PFSK-1 (cell line): ENCODE data around the gene TXNDC16.

Experiments
- FOXP2 ChIP-seq: optimal IDR thresholded peaks from 2 replicates; pipeline ENCODE3; 2011; ENCODE audit warnings: borderline replicate concordance, control low read depth, inconsistent platforms; ENCODE audit not compliant: insufficient read depth; ENCODE audit errors: extremely low read length, extremely low read depth
- POLR2AphosphoS5 ChIP-seq: IDR thresholded peaks from 2 replicates; pipeline ENCODE4 v1.6.1; 2012; ENCODE audit warnings: low read depth, mild to moderate bottlenecking, control low read depth, low read length, moderate library complexity
- REST ChIP-seq, 2 experiments: IDR thresholded peaks; 2 replicates each; pipeline versions ENCODE4 v1.6.1 to v1.8.0; 2011 to 2012; ENCODE audit warnings: low read depth in 2 of 2, low read length in 2 of 2, control low read depth in 1 of 2, inconsistent platforms in 1 of 2, mild to moderate bottlenecking in 1 of 2, moderate library complexity in 1 of 2; ENCODE audit not compliant: insufficient read depth in 1 of 2
- SIN3A ChIP-seq: IDR thresholded peaks from 2 replicates; pipeline ENCODE4 v1.6.1; 2012; ENCODE audit warnings: mild to moderate bottlenecking, low read length, moderate library complexity, borderline replicate concordance; ENCODE audit not compliant: insufficient read depth
- TAF1 ChIP-seq: IDR thresholded peaks from 2 replicates; pipeline ENCODE4 v1.6.1; 2012; ENCODE audit warnings: low read length, control low read depth, borderline replicate concordance; ENCODE audit not compliant: insufficient read depth

Gene TXNDC16

DNA sequence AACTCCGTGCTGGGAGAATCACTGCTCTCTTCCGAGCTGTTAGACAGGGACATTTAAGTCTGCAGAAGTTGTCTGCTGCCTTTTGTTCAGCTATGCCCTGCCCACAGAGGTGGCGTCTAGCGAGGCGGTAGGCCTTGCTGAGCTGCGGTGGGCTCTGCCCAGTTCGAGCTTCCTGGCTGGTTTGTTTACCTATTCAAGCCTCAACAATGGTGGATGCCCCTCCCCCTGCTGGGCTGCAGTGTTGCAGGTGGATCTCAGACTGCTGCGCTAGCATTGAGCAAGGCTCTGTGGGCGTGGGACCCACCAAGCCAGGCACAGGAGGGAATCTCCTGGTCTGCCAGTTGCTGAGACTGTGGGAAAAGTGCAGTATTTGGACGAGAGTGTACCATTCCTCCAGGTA is 44.0 kb upstream of the TXNDC16 start:
- TF ChIP-seq SIN3A = no peak

GRCh38 chr14:52590318-52590717 is 38.0 kb upstream of the TXNDC16 start:
- TF ChIP-seq POLR2AphosphoS5 (no peak), FOXP2 (no peak)

DNA sequence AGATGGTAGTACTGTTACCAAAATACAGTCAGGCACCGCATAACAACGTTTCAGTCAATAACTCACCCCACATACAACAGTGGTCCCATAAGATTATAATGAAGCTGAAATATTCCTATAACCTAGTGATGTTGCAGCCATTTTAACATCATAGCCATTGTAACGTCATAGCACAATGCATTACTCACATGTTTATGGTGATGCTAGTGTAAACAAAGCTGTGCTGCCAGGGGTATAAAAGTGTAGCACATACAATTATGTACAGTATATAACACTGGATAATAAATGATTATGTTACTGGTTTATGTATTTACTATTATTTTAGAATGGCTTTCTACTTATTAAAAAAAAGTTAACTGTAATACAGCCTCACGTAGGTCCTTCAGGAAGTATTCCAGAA is 37.3 kb upstream of the TXNDC16 start:
- TF ChIP-seq REST (IDR thresholded peaks at IDR 0.05; ENCODE audit: insufficient read depth in 1 of 2, low read depth in 2 of 2, low read length in 2 of 2) = no peak
- TF ChIP-seq POLR2AphosphoS5 = no peak
- no peak for TF ChIP-seq TAF1
- TF ChIP-seq FOXP2 = no peak
- no peak for TF ChIP-seq SIN3A

DNA sequence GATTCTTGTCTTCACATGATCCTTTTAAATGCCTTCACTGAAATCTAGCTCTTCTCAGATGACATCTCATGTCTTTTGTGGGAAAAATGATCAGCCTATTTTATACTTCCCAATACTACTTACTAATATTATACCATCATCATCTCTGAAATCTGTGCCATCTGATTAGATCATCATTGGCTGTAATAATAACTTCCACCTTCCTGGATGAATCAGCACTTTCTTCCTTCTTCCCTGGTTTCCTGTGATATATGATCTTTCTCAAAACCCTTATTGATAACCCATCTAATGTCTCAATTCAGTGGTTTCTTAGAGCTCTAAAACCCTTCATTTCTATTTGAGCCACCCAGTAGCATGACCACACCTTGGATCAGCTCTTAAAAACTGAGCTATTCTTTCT is 31.2 kb upstream of the TXNDC16 start:
- TF ChIP-seq SIN3A = no peak

DNA sequence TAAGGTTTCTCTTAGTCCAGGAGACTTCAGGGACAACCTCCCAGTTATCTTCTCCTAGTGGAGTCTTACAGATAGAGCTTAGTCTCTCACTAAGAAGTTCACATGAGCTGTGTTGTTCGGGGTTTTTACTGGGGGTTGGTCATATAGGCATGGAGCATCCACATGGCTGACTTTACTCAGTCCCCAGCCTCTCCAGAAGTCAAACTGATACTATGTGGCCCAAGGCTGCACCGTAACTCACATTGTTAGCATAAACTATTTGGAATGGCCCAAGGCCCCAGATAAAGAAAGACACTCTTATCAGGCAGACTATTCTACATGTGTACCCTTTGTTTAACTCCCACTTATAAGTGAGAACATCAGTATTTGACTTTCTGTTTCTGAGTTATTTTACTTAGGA is 23.6 kb upstream of the TXNDC16 start:
- TF ChIP-seq POLR2AphosphoS5 (no peak), SIN3A (no peak), TAF1 (no peak), REST (IDR thresholded peaks at IDR 0.05; ENCODE audit: insufficient read depth in 1 of 2, low read depth in 2 of 2, low read length in 2 of 2) (no peak), FOXP2 (no peak)

GRCh38 chr14:52563120-52563519 is 10.8 kb upstream of the TXNDC16 start:
- no peak for TF ChIP-seq POLR2AphosphoS5
- no peak for TF ChIP-seq SIN3A
- no peak for TF ChIP-seq TAF1
- no peak for TF ChIP-seq FOXP2
- TF ChIP-seq REST (IDR thresholded peaks at IDR 0.05; ENCODE audit: insufficient read depth in 1 of 2, low read depth in 2 of 2, low read length in 2 of 2) = no peak

GRCh38 chr14:52558688-52559087 is 6.4 kb upstream of the TXNDC16 start:
- TF ChIP-seq FOXP2 (no peak), SIN3A (no peak), REST (IDR thresholded peaks at IDR 0.05; ENCODE audit: insufficient read depth in 1 of 2, low read depth in 2 of 2, low read length in 2 of 2) (no peak), POLR2AphosphoS5 (no peak), TAF1 (no peak)
